Panc1 (cell line): Measurements from ENCODE around the gene TFG. TPM values are rescaled to one million over a fixed set of nuclear protein-coding genes. Genes with fewer than 3 reads are reported as not detected.

ENCODE experiments used
- ATAC-seq: fragments of 200-7000 bp; cut with Tn5 transposase; 2 replicates; pipeline ENCODE4 v1.9.1; 2020; ENCODE audit warnings: mild to moderate bottlenecking, moderate library complexity
- BruUV-seq: library from RNA; stranded (reverse); fragments of 400-500 nt; replicated peaks from 2 replicates; lab custom pipeline; 2021; lab: Mats Ljungman, UMichigan
- CTCF ChIA-PET: fragments of 300-600 bp; sonication (Branson Sonifier 250); formaldehyde crosslinking; loops from one replicate; lab custom pipeline; 2022; ENCODE audit warnings: antibody characterized with exemption; lab: Charles Lee
- POLR2A ChIA-PET: fragments of 300-600 bp; sonication (Branson Sonifier 250); formaldehyde crosslinking; loops from one replicate; lab custom pipeline; 2022; ENCODE audit warnings: antibody characterized with exemption; lab: Charles Lee
- DNase-seq: peaks from one replicate; pipeline ENCODE4 v3.0.0-alpha.2; 2010; ENCODE audit warnings: low read depth, low spot score
- H3K27ac ChIP-seq: 2 replicates; pipeline ENCODE4 v1.5.1; 2011; ENCODE audit warnings: mild to moderate bottlenecking, low read length, inconsistent platforms
- H3K27me3 ChIP-seq: fragments of 200-500 bp; sonication (Bioruptor generic); 2 replicates; pipeline ENCODE4 v1.6.0; 2014; ENCODE audit warnings: low read length, inconsistent platforms; ENCODE audit not compliant: control insufficient read depth, insufficient read depth
- H3K36me3 ChIP-seq: fragments of 200-500 bp; sonication (Bioruptor generic); 2 replicates; pipeline ENCODE4 v1.5.1; 2014; ENCODE audit warnings: inconsistent platforms, mild to moderate bottlenecking, low read length, moderate library complexity; ENCODE audit not compliant: control insufficient read depth, insufficient read depth
- H3K4me1 ChIP-seq: 2 replicates; pipeline ENCODE4 v1.5.1; 2011; ENCODE audit warnings: inconsistent platforms, mild to moderate bottlenecking, low read length, moderate library complexity; ENCODE audit not compliant: control insufficient read depth, insufficient read depth
- H3K4me3 ChIP-seq, 2 experiments: 2 replicates each; pipeline ENCODE4 v1.5.1; 2011 to 2012; ENCODE audit warnings: low read depth in 2 of 2, low read length in 2 of 2, mild to moderate bottlenecking in 2 of 2, inconsistent platforms in 1 of 2, moderate library complexity in 1 of 2
- H3K9me3 ChIP-seq: fragments of 200-500 bp; sonication (Bioruptor generic); 2 replicates; pipeline ENCODE4 v1.5.1; 2014; ENCODE audit warnings: low read depth, mild to moderate bottlenecking, inconsistent platforms, low read length, moderate library complexity; ENCODE audit not compliant: control insufficient read depth, insufficient read depth
- CTCF ChIP-seq: fragments of 450-650 bp; IDR thresholded peaks from 2 replicates; pipeline ENCODE4 v1.5.1; 2017; ENCODE audit warnings: mild to moderate bottlenecking
- POLR2AphosphoS5 ChIP-seq: IDR thresholded peaks from 2 replicates; pipeline ENCODE4 v1.6.1; 2012; ENCODE audit warnings: mild to moderate bottlenecking, low read depth, low read length, moderate library complexity
- REST ChIP-seq, 2 experiments: IDR thresholded peaks; 2 replicates each; pipeline ENCODE4 v1.6.1; 2011 to 2012; ENCODE audit warnings: low read depth in 2 of 2, control low read depth in 1 of 2, low read length in 1 of 2, mild to moderate bottlenecking in 1 of 2, moderate library complexity in 1 of 2; ENCODE audit not compliant: insufficient read depth in 1 of 2
- SIN3A ChIP-seq: IDR thresholded peaks from 2 replicates; pipeline ENCODE4 v1.6.1; 2012; ENCODE audit warnings: low read depth, mild to moderate bottlenecking, low read length, moderate library complexity, borderline replicate concordance; ENCODE audit not compliant: insufficient read depth
- TCF7L2 ChIP-seq: IDR thresholded peaks from 2 replicates; pipeline ENCODE4 v1.6.1; 2011; ENCODE audit warnings: mild to moderate bottlenecking, low read depth, low read length, inconsistent platforms
- in situ Hi-C: cut with HindIII; loops from 2 replicates; pipeline ENCODE4 v1.10.0; 2016; ENCODE audit warnings: low sequenced_read_pairs, low pct_unique_long_range_greater_than_20kb
- intact Hi-C: fragments of 100-400 bp; cut with micrococcal nuclease; formaldehyde crosslinking; loops from one replicate; pipeline ENCODE4 v1.10.0; 2022; ENCODE audit not compliant: unreplicated experiment
- total RNA-seq: library from RNA; stranded (reverse); gene quantifications from one replicate; pipeline ENCODE4 v1.2.1, GENCODE V29; 2021; ENCODE audit not compliant: unreplicated experiment

TFG gene
- total RNA-seq, 1 experiment from 2014 or later = 159 TPM

- ChIA-PET POLR2A (no interaction called here), CTCF (interaction anchor here (0.7 kb wide), 1 partner anchor 255 kb away, joined by 4 read pairs; no protein-coding TSS in a partner anchor)
- ATAC-seq = no peak
- H3K4me1 ChIP-seq = peaks cover 11% of the 10 kb centered on the region; the same call in 1 of the 2 replicates
- TF ChIP-seq CTCF (no peak), POLR2AphosphoS5 (no peak), REST (IDR thresholded peaks at IDR 0.05; ENCODE audit: insufficient read depth in 1 of 2, low read depth in 2 of 2, low read length in 1 of 2) (no peak), TCF7L2 (no peak), SIN3A (no peak)
- H3K36me3 ChIP-seq = peaks cover 48% of the 10 kb centered on the region
- H3K27me3 ChIP-seq = no peaks in the 10 kb centered on the region
- DNase-seq = no peak
- in situ Hi-C loops = no loop called here
- no TSS peak for BruUV-seq
- no peak overlapping the region for H3K4me3 ChIP-seq
- no peaks in the 10 kb centered on the region for H3K9me3 ChIP-seq
- no peak overlapping the region for H3K27ac ChIP-seq
- intact Hi-C loops = no loop called here
Observed at GRCh38 chr3:100717063-100717462, 7.8 kb downstream of the TFG start.

- H3K27me3 ChIP-seq = no peaks in the 10 kb centered on the region
- in situ Hi-C loops = no loop called here
- 0 out of 2 replicates have a peak, but pooled peaks cover 4% of the 10 kb centered on the region for H3K4me1 ChIP-seq
- DNase-seq (no peak), ATAC-seq (no peak)
- intact Hi-C loops = no loop called here
- POLR2A ChIA-PET = interaction anchor here (0.6 to 0.7 kb wide), 2 partner anchors 730 to 999 kb away, joined by 4 to 13 read pairs; no protein-coding TSS in a partner anchor
- BruUV-seq = no TSS peak
- no peaks in the 10 kb centered on the region for H3K9me3 ChIP-seq
- CTCF ChIA-PET = interaction anchor here (0.7 kb wide), 1 partner anchor 256 kb away, joined by 4 read pairs; no protein-coding TSS in a partner anchor
- H3K27ac ChIP-seq = no peak overlapping the region
- H3K4me3 ChIP-seq = no peak overlapping the region
- TF ChIP-seq POLR2AphosphoS5 (no peak), TCF7L2 (no peak), SIN3A (no peak), CTCF (no peak), REST (IDR thresholded peaks at IDR 0.05; ENCODE audit: insufficient read depth in 1 of 2, low read depth in 2 of 2, low read length in 1 of 2) (no peak)
- H3K36me3 ChIP-seq = peaks cover 53% of the 10 kb centered on the region
Observed at GRCh38 chr3:100717637-100718487, 8.6 kb downstream of the TFG start.
